Kidney (tissue), 14 donors: ENCODE measurements around the gene NDUFA11. TPM values are rescaled to one million over a fixed set of nuclear protein-coding genes. Genes with fewer than 3 reads are reported as not detected.
A peak's percentile ranks its signal among the peaks of the same experiment; 100 is the strongest.

Experiments used
- DNase-seq, 5 donors: peaks; one replicate each; pipeline ENCODE4 v3.0.0-alpha.2; 2013 to 2020
- FAIRE-seq: peaks from 2 replicates; lab custom pipeline; 2012; peaks lifted over from hg19 to GRCh38; lab: Jason Lieb, UNC
- H3K27ac ChIP-seq, 2 donors: one replicate each; pipeline ENCODE4 v1.7.0; 2013; ENCODE audit warnings: low read depth in 2 of 2, low read length in 2 of 2, inconsistent platforms in 1 of 2
- H3K27me3 ChIP-seq: one replicate; pipeline ENCODE4 v1.7.1; 2013; ENCODE audit warnings: low read length, inconsistent platforms; ENCODE audit not compliant: control insufficient read depth, insufficient read depth
- H3K36me3 ChIP-seq, 3 donors: one replicate each; pipeline versions ENCODE4 v1.7.0 to v1.7.1; 2013; ENCODE audit warnings: low read length in 3 of 3, control low read depth in 1 of 3, inconsistent platforms in 1 of 3; ENCODE audit not compliant: insufficient read depth in 3 of 3, control insufficient read depth in 2 of 3
- H3K4me1 ChIP-seq, 3 donors: one replicate each; pipeline versions ENCODE4 v1.7.0 to v1.7.1; 2013; ENCODE audit warnings: low read length in 3 of 3, inconsistent platforms in 1 of 3, low read depth in 1 of 3; ENCODE audit not compliant: control insufficient read depth in 2 of 3, insufficient read depth in 2 of 3
- H3K4me3 ChIP-seq, 3 donors: one replicate each; pipeline versions ENCODE4 v1.7.0 to v1.8.1; 2013; ENCODE audit warnings: low read length in 3 of 3, control low read depth in 1 of 3, inconsistent platforms in 1 of 3
- H3K9ac ChIP-seq, 3 donors: one replicate each; pipeline versions ENCODE4 v1.7.0 to v1.7.1; 2013; ENCODE audit warnings: low read length in 3 of 3, control low read depth in 1 of 3, inconsistent platforms in 1 of 3
- H3K9me3 ChIP-seq, 3 donors: one replicate each; pipeline versions ENCODE4 v1.7.0 to v1.7.1; 2013; ENCODE audit warnings: low read length in 3 of 3, control low read depth in 1 of 3, inconsistent platforms in 1 of 3; ENCODE audit not compliant: control insufficient read depth in 2 of 3, insufficient read depth in 1 of 3
- CTCF ChIP-seq: IDR thresholded peaks from 3 replicates; pipeline ENCODE4 v1.5.1; 2012; ENCODE audit warnings: mild to moderate bottlenecking, moderate library complexity, borderline replicate concordance; ENCODE audit not compliant: insufficient read depth; ENCODE audit errors: extremely low read depth
- intact Hi-C: fragments of 100-400 bp; cut with DNase I; formaldehyde crosslinking; loops from one replicate; pipeline ENCODE4 v1.11.1; 2022
- polyA plus RNA-seq: library from polyadenylated mRNA; stranded (reverse); fragments of 350-450 nt; fragmentation: Illumina TruSeq; extraction: RNeasy Lipid Tissue Mini Kit (QIAGEN cat#74804); gene quantifications from one replicate; pipeline ENCODE4 v1.2.3, GENCODE V29; 2014; ENCODE audit warnings: low read depth, low replicate concordance; ENCODE audit not compliant: insufficient read depth
- total RNA-seq: library from RNA; stranded (reverse); fragmentation: NEBNext Ultra II Directional; extraction: Animal tissue kit (Norgen Biotek cat#: 25700); gene quantifications from one replicate; pipeline ENCODE4 v1.2.1, GENCODE V29; 2021
- donor health status: control.
- donor health status: control.
- donor health status: control.
- donor health status: control.
- donor health status: control.
- donor health status: DM: yes; HTN: yes; CAD: no.
- donor health status: Normal renal cell carcinoma (clear cell type).

The NDUFA11 gene
- total and polyA plus RNA-seq, 2 donors from 2014 or later: 200 to 763 TPM

- no peaks in the 10 kb centered on the region for H3K9me3 ChIP-seq
- no peak overlapping the region for H3K4me3 ChIP-seq
- peak overlapping the region in 1 of 2 donors; percentile 32 for H3K27ac ChIP-seq
- intact Hi-C loops: no loop called here
- H3K36me3 ChIP-seq: no peaks in the 10 kb centered on the region
- no peaks in the 10 kb centered on the region for H3K27me3 ChIP-seq
- DNase-seq (peak in 1 of 5 donors; percentile 34), FAIRE-seq (no peak)
- H3K9ac ChIP-seq: no peak overlapping the region
- H3K4me1 ChIP-seq: peaks cover 0 to 10% (median 3%) of the 10 kb centered on the region in 3 donors
- TF ChIP-seq CTCF: no peak
Measured at GRCh38 chr19:5873617-5874199, 29.9 kb downstream of the NDUFA11 start.

- Histone ChIP-seq H3K27ac (no peak overlapping the region), H3K4me1 (peaks cover 0 to 10% (median 0%) of the 10 kb centered on the region in 3 donors), H3K9me3 (no peaks in the 10 kb centered on the region), H3K9ac (no peak overlapping the region), H3K4me3 (no peak overlapping the region), H3K27me3 (no peaks in the 10 kb centered on the region), H3K36me3 (no peaks in the 10 kb centered on the region)
- DNase-seq (no peak), FAIRE-seq (no peak)
- intact Hi-C loops: no loop called here
- TF ChIP-seq CTCF: no peak
Measured at GRCh38 chr19:5870986-5871394, 32.6 kb downstream of the NDUFA11 start.

GRCh38 chr19:5867201-5868136 lies 36.1 kb downstream of the NDUFA11 start:
- H3K4me1 ChIP-seq: no peaks in the 10 kb centered on the region
- H3K27ac ChIP-seq: no peak overlapping the region
- no peaks in the 10 kb centered on the region for H3K27me3 ChIP-seq
- H3K9ac ChIP-seq: no peak overlapping the region
- FAIRE-seq: no peak
- no peaks in the 10 kb centered on the region for H3K9me3 ChIP-seq
- TF ChIP-seq CTCF: no peak
- no peaks in the 10 kb centered on the region for H3K36me3 ChIP-seq
- intact Hi-C loops: no loop called here
- no peak overlapping the region for H3K4me3 ChIP-seq
- DNase-seq: peak in 1 of 5 donors; percentile 34
